Fibroblast of skin of abdomen (primary cell): Measurements from ENCODE around the gene CASKIN1.

Experiments
- DNase-seq: peaks from one replicate; pipeline ENCODE4 v3.0.0-alpha.2; 2013

The CASKIN1 gene

GRCh38 chr16:2129251-2129650, 67.2 kb downstream of the CASKIN1 start:
- DNase-seq: peak; percentile 66

DNA sequence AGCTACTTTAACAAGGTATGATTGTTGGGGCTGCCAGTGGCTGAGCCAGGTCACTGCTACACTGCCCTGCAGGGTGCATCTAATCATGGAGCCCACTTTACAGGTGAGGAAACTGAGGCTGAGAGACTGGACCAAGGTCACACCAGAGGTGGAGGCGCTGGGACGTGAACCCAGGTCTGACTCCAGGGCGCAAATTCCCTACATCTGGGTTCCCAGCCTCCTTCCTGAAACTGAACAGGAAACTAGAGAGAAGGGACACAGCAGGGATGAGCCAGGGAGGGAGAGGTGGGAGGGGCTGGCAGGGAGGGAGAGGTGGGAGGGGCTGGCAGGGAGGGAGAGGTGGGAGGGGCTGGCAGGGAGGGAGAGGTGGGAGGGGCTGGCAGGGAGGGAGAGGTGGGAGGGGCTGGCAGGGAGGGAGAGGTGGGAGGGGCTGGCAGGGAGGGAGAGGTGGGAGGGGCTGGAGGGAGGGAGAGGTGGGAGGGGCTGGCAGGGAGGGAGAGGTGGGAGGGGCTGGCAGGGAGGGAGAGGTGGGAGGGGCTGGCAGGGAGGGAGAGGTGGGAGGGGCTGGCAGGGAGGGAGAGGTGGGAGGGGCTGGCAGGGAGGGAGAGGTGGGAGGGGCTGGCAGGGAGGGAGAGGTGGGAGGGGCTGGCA, 68.7 kb downstream of the CASKIN1 start:
- peak; percentile 56 for DNase-seq
